Spleen (tissue), 11 donors: ENCODE results near the gene ADGRV1. TPM values are rescaled to one million over a fixed set of nuclear protein-coding genes. Genes with fewer than 3 reads are reported as not detected.

Experiments used
- DNase-seq: peaks from one replicate; pipeline ENCODE4 v3.0.0-alpha.2; 2020
- H3K27ac ChIP-seq, 8 donors: fragments of 200-600 bp; sonication (generic) in 7 of 8; 1 replicate in 4 of 8; 2 replicates in 4 of 8; pipeline versions ENCODE4 v1.5.0 to v1.8.0; 2016 to 2021; ENCODE audit warnings: inconsistent platforms in 4 of 8, mild to moderate bottlenecking in 4 of 8, moderate library complexity in 1 of 8
- H3K27me3 ChIP-seq, 7 donors: fragments of 200-600 bp; sonication (generic) in 6 of 7; replicated peaks in 1 of 7; 1 replicate in 4 of 7; 2 replicates in 3 of 7; pipeline versions ENCODE4 v1.5.0 to v1.8.0; 2016 to 2021; ENCODE audit warnings: inconsistent platforms in 3 of 7, mild to moderate bottlenecking in 1 of 7
- H3K36me3 ChIP-seq, 6 donors: fragments of 200-600 bp; sonication (generic) in 5 of 6; 1 replicate in 4 of 6; 2 replicates in 2 of 6; pipeline versions ENCODE4 v1.5.0 to v1.8.0; 2016 to 2021; ENCODE audit warnings: inconsistent platforms in 2 of 6
- H3K4me1 ChIP-seq, 6 donors: fragments of 200-600 bp; sonication (generic) in 5 of 6; 1 replicate in 3 of 6; 2 replicates in 3 of 6; pipeline versions ENCODE4 v1.5.0 to v1.8.0; 2016 to 2021; ENCODE audit warnings: inconsistent platforms in 3 of 6
- H3K4me3 ChIP-seq, 8 donors: fragments of 200-600 bp; sonication (generic) in 7 of 8; 1 replicate in 4 of 8; 2 replicates in 4 of 8; pipeline versions ENCODE4 v1.5.0 to v1.8.0; 2016 to 2021; ENCODE audit warnings: inconsistent platforms in 4 of 8, mild to moderate bottlenecking in 4 of 8, moderate library complexity in 2 of 8
- H3K9me3 ChIP-seq, 8 donors: fragments of 200-600 bp; sonication (generic) in 7 of 8; 1 replicate in 4 of 8; 2 replicates in 4 of 8; pipeline versions ENCODE4 v1.5.0 to v1.8.0; 2016 to 2021; ENCODE audit warnings: inconsistent platforms in 4 of 8
- CTCF ChIP-seq, 11 experiments: fragments of 200-600 bp in 7 of 11; fragments of 450-650 bp in 4 of 11; sonication (generic) in 4 of 11; IDR thresholded peaks in 8 of 11; conservative IDR thresholded peaks in 3 of 11; 1 replicate in 7 of 11; 2 replicates in 4 of 11; pipeline versions ENCODE4 v1.4.0 to v1.8.0; 2016 to 2021; ENCODE audit warnings: antibody characterized with exemption in 11 of 11, inconsistent platforms in 4 of 11, mild to moderate bottlenecking in 1 of 11
- POLR2A ChIP-seq, 3 donors: fragments of 450-650 bp; IDR thresholded peaks; one replicate each; pipeline ENCODE4 v1.5.1; 2017; ENCODE audit warnings: antibody characterized with exemption in 3 of 3, mild to moderate bottlenecking in 1 of 3
- POLR2AphosphoS5 ChIP-seq, 3 donors: sonication (generic); formaldehyde crosslinking; IDR thresholded peaks; one replicate each; pipeline ENCODE4 v1.5.1; 2017; ENCODE audit warnings: antibody characterized with exemption in 3 of 3
- WGBS, 5 donors: extraction: QIAGEN DNeasy Blood & Tissue Kit in 3 of 5; methylation state at CpG; one replicate each; pipeline versions ENCODE4 v1.1.5 to v1.1.7; 2013 to 2018; 5-methylcytosine and 5-hydroxymethylcytosine counted together
- intact Hi-C: fragments of 100-400 bp; cut with DNase I; formaldehyde crosslinking; loops from one replicate; pipeline ENCODE4 v1.15.0; 2023; ENCODE audit warnings: low total_unique reads
- polyA plus RNA-seq, 3 donors: library from polyadenylated mRNA; stranded (reverse); fragments of 200-250 nt; gene quantifications; one replicate each; pipeline ENCODE4 v1.2.1, GENCODE V29; 2013
- total RNA-seq, 7 donors: library from RNA; depleted of rRNA in 3 of 7; stranded (reverse); fragments of >200 nt in 3 of 7; fragmentation: NEBNext Ultra II Directional in 4 of 7; extraction: Animal tissue kit (Norgen Biotek cat#: 25700) in 4 of 7; gene quantifications; one replicate each; pipeline versions ENCODE4 v1.1.0 to v1.2.1, GENCODE V29; 2016 to 2021
- donor health status: healthy with polysubstance abuse.
- donor health status: DM: no; HTN: no; CAD: no; lungs with moderate emphysema.
- donor health status: DM: no; HTN: no; CAD: no.
- donor health status: Bipolar disorder and iron deficiency.
- donor health status: healthy.
- donor health status: DM: no; HTN: no; CAD: no.
- donor health status: DM: yes; HTN: yes; CAD: no.

ADGRV1 gene
- total and polyA plus RNA-seq, 10 donors: 0.08 to 0.69 (median 0.28) TPM; not detected in 3

GRCh38 chr5:90876366-90876765, 317.8 kb downstream of the ADGRV1 start:
- 53 to 85% (median 66%) methylated on average over 1 of the region's 1 CpG for WGBS, 5 donors
- Histone ChIP-seq H3K4me1 (peaks cover 4 to 15% (median 12%) of the 10 kb centered on the region in 6 donors), H3K4me3 (no peak overlapping the region), H3K9me3 (no peaks in the 10 kb centered on the region), H3K27me3 (peaks cover 0 to 4% (median 0%) of the 10 kb centered on the region in 7 donors), H3K27ac (no peak overlapping the region), H3K36me3 (no peaks in the 10 kb centered on the region)
- intact Hi-C loops: no loop called here
- DNase-seq: no peak
- TF ChIP-seq POLR2AphosphoS5 (IDR thresholded peaks at IDR 0.05) (no peak), CTCF (IDR thresholded peaks at IDR 0.05 in 8 of 11, conservative IDR thresholded peaks at IDR 0.05 in 3 of 11) (no peak), POLR2A (IDR thresholded peaks at IDR 0.05) (no peak)

- DNase-seq: no peak
- H3K9me3 ChIP-seq: no peaks in the 10 kb centered on the region
- H3K4me3 ChIP-seq: no peak overlapping the region
- intact Hi-C loops: no loop called here
- no peak for TF ChIP-seq CTCF (IDR thresholded peaks at IDR 0.05 in 8 of 11, conservative IDR thresholded peaks at IDR 0.05 in 3 of 11)
- no peak for TF ChIP-seq POLR2A (IDR thresholded peaks at IDR 0.05)
- no peak for TF ChIP-seq POLR2AphosphoS5 (IDR thresholded peaks at IDR 0.05)
- H3K27me3 ChIP-seq: peaks cover 0 to 4% (median 0%) of the 10 kb centered on the region in 7 donors
- H3K27ac ChIP-seq: no peak overlapping the region
- H3K36me3 ChIP-seq: no peaks in the 10 kb centered on the region
- H3K4me1 ChIP-seq: peaks cover 4 to 11% (median 8%) of the 10 kb centered on the region in 6 donors
- WGBS, 5 donors: 93 to 97% (median 96%) methylated on average over 2 of the region's 2 CpGs
Observed at GRCh38 chr5:90877049-90877448, 318.5 kb downstream of the ADGRV1 start.

GRCh38 chr5:90878081-90878480, 319.5 kb downstream of the ADGRV1 start:
- intact Hi-C loops: no loop called here
- H3K9me3 ChIP-seq: no peaks in the 10 kb centered on the region
- peak overlapping the region in 7 of 8 donors; percentile 29 to 76 (median 62) for H3K27ac ChIP-seq
- 8 to 16% (median 13%) methylated on average over 7 of the region's 7 CpGs for WGBS, 5 donors
- no peak overlapping the region for H3K4me3 ChIP-seq
- no peak for DNase-seq
- H3K27me3 ChIP-seq: peaks cover 0 to 4% (median 0%) of the 10 kb centered on the region in 7 donors
- H3K4me1 ChIP-seq: peaks cover under 1 to 11% (median 7%) of the 10 kb centered on the region in 6 donors
- no peaks in the 10 kb centered on the region for H3K36me3 ChIP-seq
- TF ChIP-seq CTCF (IDR thresholded peaks at IDR 0.05 in 8 of 11, conservative IDR thresholded peaks at IDR 0.05 in 3 of 11) (no peak), POLR2AphosphoS5 (IDR thresholded peaks at IDR 0.05) (peak in 1 of 3 donors; percentile 7)

GRCh38 chr5:90878549-90879196, 320.1 kb downstream of the ADGRV1 start:
- no peak for TF ChIP-seq POLR2A (IDR thresholded peaks at IDR 0.05)
- no peak for TF ChIP-seq POLR2AphosphoS5 (IDR thresholded peaks at IDR 0.05)
- no peak for TF ChIP-seq CTCF (IDR thresholded peaks at IDR 0.05 in 8 of 11, conservative IDR thresholded peaks at IDR 0.05 in 3 of 11)
- 51 to 68% (median 56%) methylated on average over 3 of the region's 3 CpGs for WGBS, 5 donors

More at GRCh38 chr5:90878549-90879196, 320.1 kb downstream of the ADGRV1 start:
- Histone ChIP-seq H3K4me1 (peaks cover 0 to 11% (median 7%) of the 10 kb centered on the region in 6 donors), H3K9me3 (no peaks in the 10 kb centered on the region), H3K27ac (peak overlapping the region in 7 of 8 donors; percentile 29 to 76 (median 62)), H3K36me3 (no peaks in the 10 kb centered on the region), H3K4me3 (no peak overlapping the region), H3K27me3 (peaks cover 0 to 2% (median 0%) of the 10 kb centered on the region in 7 donors)
- no peak for DNase-seq
- intact Hi-C loops: no loop called here
